ENCODE data around the gene EXOSC5. TPM values are rescaled to one million over a fixed set of nuclear protein-coding genes. Genes with fewer than 3 reads are reported as not detected.
"Not testable (repeated sequence)": the region's sequence is repeated elsewhere in the genome, so short reads cannot be mapped to it uniquely, and the experiment has no call there.

Gene EXOSC5
- total RNA-seq, 1 experiment from 2014 or later: 108 TPM

GRCh38 chr19:41408256-41408655 lies 11.1 kb upstream of the EXOSC5 start:
- DNase-seq (ENCODE audit: low spot score): no peak

- no peak for DNase-seq (ENCODE audit: low spot score)
These were observed 10.1 kb upstream of the EXOSC5 start for GRCh38 chr19:41407271-41407670.

GRCh38 chr19:41405776-41406175 lies 8.6 kb upstream of the EXOSC5 start:
- DNase-seq (ENCODE audit: low spot score): no peak

GRCh38 chr19:41403181-41403970 lies 6.2 kb upstream of the EXOSC5 start:
- no peak for DNase-seq (ENCODE audit: low spot score)

GRCh38 chr19:41402010-41402409 lies 4.9 kb upstream of the EXOSC5 start:
- no peak for DNase-seq (ENCODE audit: low spot score)

GRCh38 chr19:41401483-41401882 lies 4.3 kb upstream of the EXOSC5 start:
- DNase-seq (ENCODE audit: low spot score): no peak

- DNase-seq (ENCODE audit: low spot score): no peak
These were observed 2.4 kb upstream of the EXOSC5 start for GRCh38 chr19:41399525-41399924.

GRCh38 chr19:41399091-41399490 lies 1.9 kb upstream of the EXOSC5 start:
- DNase-seq (ENCODE audit: low spot score): no peak

- no peak for DNase-seq (ENCODE audit: low spot score)
These were observed 1.4 kb upstream of the EXOSC5 start for GRCh38 chr19:41398598-41398997.

- DNase-seq (ENCODE audit: low spot score): no peak
These were observed 875 bp upstream of the EXOSC5 start for GRCh38 chr19:41398050-41398418.

- DNase-seq (ENCODE audit: low spot score): no peak
These were observed 1.8 kb downstream of the EXOSC5 start for GRCh38 chr19:41395355-41395754.

- DNase-seq (ENCODE audit: low spot score): no peak
These were observed 4.4 kb downstream of the EXOSC5 start for GRCh38 chr19:41392775-41393174.

GRCh38 chr19:41391618-41392017 lies 5.5 kb downstream of the EXOSC5 start:
- DNase-seq (ENCODE audit: low spot score): no peak

GRCh38 chr19:41386442-41386841 lies 10.7 kb downstream of the EXOSC5 start:
- no peak for DNase-seq (ENCODE audit: low spot score)

GRCh38 chr19:41384351-41384750 lies 12.8 kb downstream of the EXOSC5 start:
- DNase-seq (ENCODE audit: low spot score): no peak

GRCh38 chr19:41381536-41381935 lies 15.6 kb downstream of the EXOSC5 start:
- not testable (repeated sequence) for DNase-seq (ENCODE audit: low spot score)

- no peak for DNase-seq (ENCODE audit: low spot score)
These were observed 19.0 kb downstream of the EXOSC5 start for GRCh38 chr19:41377977-41378709.

- DNase-seq (ENCODE audit: low spot score): no peak
These were observed 20.2 kb downstream of the EXOSC5 start for GRCh38 chr19:41376998-41377365.

- DNase-seq (ENCODE audit: low spot score): no peak
These were observed 20.7 kb downstream of the EXOSC5 start, which contains the start of gene TMEM91 for GRCh38 chr19:41376241-41376997. TSS of gene TMEM91 (plus strand) at chr19:41376533. CDS start at chr19:41378310, 1,777 bp downstream.

- DNase-seq (ENCODE audit: low spot score): no peak
These were observed 23.2 kb downstream of the EXOSC5 start for GRCh38 chr19:41373993-41374392.

GRCh38 chr19:41372501-41372900 lies 24.7 kb downstream of the EXOSC5 start:
- DNase-seq (ENCODE audit: low spot score): no peak

GRCh38 chr19:41371541-41371940 lies 25.6 kb downstream of the EXOSC5 start:
- DNase-seq (ENCODE audit: low spot score): no peak
